H4 (cell line): ENCODE measurements around the gene FFAR4. TPM values are rescaled to one million over a fixed set of nuclear protein-coding genes. Genes with fewer than 3 reads are reported as not detected.

Source experiments
- total RNA-seq: library from RNA; depleted of rRNA; stranded (reverse); fragments of >200 nt; shearing (Covaris generic); gene quantifications from 2 replicates; pipeline ENCODE4 v1.2.3, GENCODE V29; 2014; rRNA removed

The FFAR4 gene
- total RNA-seq, 1 experiment from 2014 or later = not detected

Other genes starting within 250 kb of the FFAR4 start
- 30.2 and 31.1 TPM in 2 replicates for gene MYOF, start 84.3 kb upstream of the FFAR4 start, total RNA-seq
- 62.2 and 69.9 TPM in 2 replicates for gene CEP55, start 70.1 kb upstream of the FFAR4 start, total RNA-seq
- gene RBP4, start 34.6 kb downstream of the FFAR4 start, total RNA-seq = 0.56 TPM in 1 of 2 replicates, not detected in the other
- not detected in 2 replicates for gene PDE6C, start 45.9 kb downstream of the FFAR4 start, total RNA-seq
- gene FRA10AC1, start 135.9 kb downstream of the FFAR4 start, total RNA-seq = 0.74 and 2.0 TPM in 2 replicates
- gene LGI1, start 191.3 kb downstream of the FFAR4 start, total RNA-seq = 0.08 TPM in 1 of 2 replicates, not detected in the other